GM10266 (cell line): ENCODE measurements around the gene EFR3B.

ENCODE experiments used
- DNase-seq: peaks from one replicate; pipeline ENCODE4 v3.0.0; 2012; ENCODE audit errors: extremely low spot score
- TF ChIP-seq, protein P1 (sequence below): IDR thresholded peaks from 2 replicates; pipeline ENCODE4 v1.5.1; 2012; ENCODE audit warnings: mild to moderate bottlenecking, low read depth; ENCODE audit not compliant: control insufficient read depth, insufficient read depth; ENCODE audit errors: missing control alignments

Gene EFR3B

GRCh38 chr2:25056098-25056821 is 14.4 kb downstream of the EFR3B start:
- TF ChIP-seq, protein P1, sequence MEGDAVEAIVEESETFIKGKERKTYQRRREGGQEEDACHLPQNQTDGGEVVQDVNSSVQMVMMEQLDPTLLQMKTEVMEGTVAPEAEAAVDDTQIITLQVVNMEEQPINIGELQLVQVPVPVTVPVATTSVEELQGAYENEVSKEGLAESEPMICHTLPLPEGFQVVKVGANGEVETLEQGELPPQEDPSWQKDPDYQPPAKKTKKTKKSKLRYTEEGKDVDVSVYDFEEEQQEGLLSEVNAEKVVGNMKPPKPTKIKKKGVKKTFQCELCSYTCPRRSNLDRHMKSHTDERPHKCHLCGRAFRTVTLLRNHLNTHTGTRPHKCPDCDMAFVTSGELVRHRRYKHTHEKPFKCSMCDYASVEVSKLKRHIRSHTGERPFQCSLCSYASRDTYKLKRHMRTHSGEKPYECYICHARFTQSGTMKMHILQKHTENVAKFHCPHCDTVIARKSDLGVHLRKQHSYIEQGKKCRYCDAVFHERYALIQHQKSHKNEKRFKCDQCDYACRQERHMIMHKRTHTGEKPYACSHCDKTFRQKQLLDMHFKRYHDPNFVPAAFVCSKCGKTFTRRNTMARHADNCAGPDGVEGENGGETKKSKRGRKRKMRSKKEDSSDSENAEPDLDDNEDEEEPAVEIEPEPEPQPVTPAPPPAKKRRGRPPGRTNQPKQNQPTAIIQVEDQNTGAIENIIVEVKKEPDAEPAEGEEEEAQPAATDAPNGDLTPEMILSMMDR: no peak
- no peak for DNase-seq

DNA sequence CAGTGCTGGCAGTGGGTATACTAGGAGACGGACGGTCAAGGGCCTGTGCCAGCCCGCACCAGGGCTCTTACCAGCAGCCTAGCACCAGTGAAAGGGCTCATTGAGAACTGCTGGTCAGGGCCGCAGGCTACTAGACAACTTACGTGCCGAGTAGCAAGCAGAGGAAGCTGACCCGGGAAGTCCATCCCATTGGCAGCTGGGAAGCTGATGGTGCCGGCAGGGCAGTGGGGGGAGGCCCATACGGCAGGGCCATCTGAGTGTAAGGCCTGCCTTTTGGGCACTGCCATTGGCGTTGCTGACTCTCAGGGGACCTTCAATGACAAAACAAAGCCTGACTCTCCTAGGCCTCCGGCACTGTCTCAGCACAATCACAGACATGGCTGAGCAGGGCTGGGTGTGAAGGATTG is 20.6 kb downstream of the EFR3B start:
- DNase-seq: no peak
- TF ChIP-seq, protein P1: no peak

DNA sequence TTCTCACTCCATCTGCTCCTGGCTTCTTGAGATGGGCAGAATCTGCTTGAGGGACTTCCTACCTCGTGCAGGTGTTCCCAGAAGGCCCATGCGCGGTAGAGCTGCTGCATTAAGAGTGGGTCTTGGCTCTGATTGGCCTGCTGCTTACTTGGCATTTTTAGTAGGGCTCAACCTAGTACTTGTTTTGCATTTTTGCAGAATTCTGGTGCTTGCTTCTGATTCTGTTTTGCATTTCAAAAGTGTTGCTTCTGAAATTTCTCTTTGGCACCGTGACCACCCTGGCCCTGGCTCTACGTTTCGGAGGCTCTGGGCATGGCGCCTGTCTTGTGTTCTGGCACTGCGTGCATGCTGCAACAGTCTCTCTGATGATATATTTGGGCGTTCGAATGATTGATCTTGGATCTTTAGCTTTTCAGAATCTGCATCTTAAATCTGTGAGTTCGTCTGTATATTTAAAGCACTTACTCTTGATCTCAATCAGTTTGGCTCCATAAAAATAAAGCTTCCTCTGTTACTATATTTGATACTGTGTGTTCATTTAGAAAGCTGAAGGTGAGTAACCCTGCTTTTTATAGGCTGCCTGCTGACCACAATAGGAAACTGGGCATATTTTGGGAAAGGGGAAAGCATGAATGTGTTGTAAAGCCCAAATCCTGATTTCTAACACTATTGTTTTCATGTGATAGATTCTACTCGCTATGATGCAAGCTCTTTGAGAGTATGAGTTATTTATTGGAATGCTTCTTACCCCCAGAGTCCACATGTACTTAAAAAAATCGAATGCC is 22.2 kb downstream of the EFR3B start:
- DNase-seq: no peak
- TF ChIP-seq, protein P1: no peak

- DNase-seq: no peak
- TF ChIP-seq, protein P1: no peak
Observed at GRCh38 chr2:25065768-25066167, 23.9 kb downstream of the EFR3B start.

- DNase-seq: no peak
Observed at GRCh38 chr2:25066455-25066854, 24.6 kb downstream of the EFR3B start.

GRCh38 chr2:25068217-25068616 is 26.3 kb downstream of the EFR3B start:
- TF ChIP-seq, protein P1: no peak
- DNase-seq: no peak

More at GRCh38 chr2:25066455-25066854, 24.6 kb downstream of the EFR3B start:
- TF ChIP-seq, protein P1: no peak

GRCh38 chr2:25071966-25072365 is 30.1 kb downstream of the EFR3B start:
- TF ChIP-seq, protein P1: no peak
- DNase-seq: no peak
